ENCODE data around the gene MZT2B.
A peak's percentile ranks its signal among the peaks of the same experiment; 100 is the strongest.
"Not testable (repeated sequence)": the region's sequence is repeated elsewhere in the genome, so short reads cannot be mapped to it uniquely, and the experiment has no call there.

Gene MZT2B, protein sequence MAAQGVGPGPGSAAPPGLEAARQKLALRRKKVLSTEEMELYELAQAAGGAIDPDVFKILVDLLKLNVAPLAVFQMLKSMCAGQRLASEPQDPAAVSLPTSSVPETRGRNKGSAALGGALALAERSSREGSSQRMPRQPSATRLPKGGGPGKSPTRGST

GRCh38 chr2:130181880-130182682 lies at the start of gene MZT2B:
Gene MZT2B (plus strand): TSS chr2:130182262. CDS start chr2:130182283, 21 bp downstream.
- peak; percentile 71 to 78 for DNase-seq (ENCODE audit: low read depth in 2 of 2, low spot score in 1 of 2)

- DNase-seq (ENCODE audit: low read depth in 2 of 2, low spot score in 1 of 2), result no peak
These were observed 46.1 kb upstream of the MZT2B start for GRCh38 chr2:130135692-130136541.

DNA sequence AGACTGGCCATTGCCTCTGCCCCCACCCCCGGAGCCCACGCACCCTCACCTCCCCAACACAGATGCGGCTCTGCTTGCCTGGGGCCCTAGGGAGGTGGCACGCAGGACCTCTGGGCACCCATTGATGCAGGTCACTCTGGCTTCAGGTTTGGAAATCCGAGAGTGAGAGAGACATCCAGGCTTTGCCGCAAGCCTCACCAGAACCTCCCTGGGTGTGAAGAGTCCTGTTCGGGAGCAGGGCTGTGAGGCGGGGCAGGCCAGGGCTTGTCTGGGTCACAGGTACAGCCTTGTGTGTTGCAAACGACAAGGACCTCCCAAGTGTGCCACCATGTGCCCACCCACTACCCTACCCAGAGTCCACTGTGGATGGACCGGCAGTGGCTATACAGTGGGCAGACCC lies 45.5 kb upstream of the MZT2B start:
- not testable (repeated sequence) for DNase-seq (ENCODE audit: low read depth in 2 of 2, low spot score in 1 of 2)

- DNase-seq (ENCODE audit: low read depth in 2 of 2, low spot score in 1 of 2), result not testable (repeated sequence)
These were observed 44.9 kb upstream of the MZT2B start for GRCh38 chr2:130137118-130137517.

- DNase-seq (ENCODE audit: low read depth in 2 of 2, low spot score in 1 of 2), result not testable (repeated sequence)
These were observed 43.7 kb upstream of the MZT2B start for GRCh38 chr2:130138326-130138725.

- not testable (repeated sequence) for DNase-seq (ENCODE audit: low read depth in 2 of 2, low spot score in 1 of 2)
These were observed 43.2 kb upstream of the MZT2B start for GRCh38 chr2:130138841-130139251.

DNA sequence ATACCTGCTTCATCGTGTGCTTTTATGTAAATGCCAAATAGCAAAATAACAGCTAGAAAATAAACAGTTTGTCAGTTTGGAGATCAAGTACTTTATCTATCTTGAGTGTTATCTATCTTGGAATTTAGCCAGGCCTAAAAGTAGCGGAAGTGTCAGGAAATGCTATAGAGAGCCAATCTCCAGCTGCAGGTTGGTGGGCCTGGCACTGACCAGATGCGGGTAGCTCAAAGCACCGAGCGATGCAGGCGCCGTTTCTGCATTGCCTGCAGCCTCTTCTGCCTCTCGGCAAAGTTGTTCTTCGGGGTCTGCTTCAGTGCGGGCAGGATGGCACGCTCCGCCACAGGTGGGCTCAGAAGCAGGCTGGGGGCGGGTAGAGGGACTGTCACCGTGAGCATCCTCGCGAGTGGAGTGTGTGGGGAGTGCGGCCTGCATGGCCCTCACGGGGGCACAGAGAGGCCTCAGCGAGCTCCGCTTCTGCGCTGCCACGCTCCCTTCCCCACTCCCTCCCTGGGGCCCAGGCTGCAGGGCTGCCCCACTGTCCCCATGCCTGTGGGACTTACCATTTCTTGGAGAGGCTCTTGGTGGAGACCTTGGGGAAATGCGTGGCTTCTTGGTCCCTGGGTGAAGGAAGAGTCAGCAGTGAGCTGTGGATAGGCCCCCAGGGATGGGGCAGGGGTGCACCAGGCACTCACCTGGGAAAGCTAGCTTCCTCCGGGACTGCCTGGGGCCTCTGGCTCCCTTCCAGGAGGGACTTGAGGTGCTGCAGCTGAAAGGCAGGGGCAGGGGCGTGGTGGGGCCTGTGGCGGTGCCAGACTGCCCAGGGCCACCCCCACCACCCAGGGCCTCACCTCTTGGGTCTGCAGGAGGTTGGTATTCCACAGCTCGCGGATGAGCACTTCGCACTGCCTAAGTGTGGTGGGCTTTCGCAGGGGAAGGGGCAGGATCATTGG lies 42.5 kb upstream of the MZT2B start:
- not testable (repeated sequence) for DNase-seq (ENCODE audit: low read depth in 2 of 2, low spot score in 1 of 2)

GRCh38 chr2:130140516-130140915 lies 41.5 kb upstream of the MZT2B start:
- not testable (repeated sequence) for DNase-seq (ENCODE audit: low read depth in 2 of 2, low spot score in 1 of 2)

GRCh38 chr2:130141002-130141401 lies 41.1 kb upstream of the MZT2B start:
- DNase-seq (ENCODE audit: low read depth in 2 of 2, low spot score in 1 of 2), result not testable (repeated sequence)

DNA sequence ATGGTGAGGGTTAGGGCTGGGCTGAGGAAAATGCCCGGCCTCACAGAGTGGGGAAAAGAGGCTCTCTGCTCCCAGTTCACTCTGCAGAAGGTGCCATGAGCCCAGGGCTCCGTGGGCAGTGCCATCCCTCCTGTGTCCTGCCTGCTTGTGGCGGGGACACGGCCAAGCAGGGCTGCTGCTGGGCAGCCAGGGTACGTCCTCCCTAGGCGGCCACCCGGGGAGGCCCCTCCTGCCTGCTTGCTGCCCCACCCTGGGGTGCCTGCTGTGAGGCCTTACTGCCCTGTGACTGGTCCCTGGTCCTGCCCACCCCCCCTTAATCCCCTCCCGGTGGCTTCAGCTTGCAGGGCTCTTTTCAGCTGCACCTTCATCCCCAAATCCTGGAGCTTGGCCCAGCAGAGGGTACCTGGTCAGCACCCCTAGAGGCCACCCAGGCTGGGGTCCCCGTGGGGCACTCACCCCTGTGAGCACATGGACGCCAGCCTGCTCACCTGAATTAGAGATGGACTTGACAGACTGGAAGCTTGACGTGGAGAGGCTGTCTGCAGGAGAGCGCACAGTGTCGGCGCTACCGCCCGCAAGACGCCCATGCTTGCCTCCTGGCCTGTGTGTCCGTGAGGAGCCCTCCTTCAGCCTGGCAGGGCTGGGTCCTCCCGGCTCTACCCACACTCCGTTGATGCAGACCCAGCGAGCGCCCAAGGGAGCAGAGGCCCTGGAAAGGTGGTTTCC lies 40.3 kb upstream of the MZT2B start:
- DNase-seq (ENCODE audit: low read depth in 2 of 2, low spot score in 1 of 2), result not testable (repeated sequence)

GRCh38 chr2:130142396-130143265 lies 39.4 kb upstream of the MZT2B start:
- DNase-seq (ENCODE audit: low read depth in 2 of 2, low spot score in 1 of 2), result not testable (repeated sequence)

DNA sequence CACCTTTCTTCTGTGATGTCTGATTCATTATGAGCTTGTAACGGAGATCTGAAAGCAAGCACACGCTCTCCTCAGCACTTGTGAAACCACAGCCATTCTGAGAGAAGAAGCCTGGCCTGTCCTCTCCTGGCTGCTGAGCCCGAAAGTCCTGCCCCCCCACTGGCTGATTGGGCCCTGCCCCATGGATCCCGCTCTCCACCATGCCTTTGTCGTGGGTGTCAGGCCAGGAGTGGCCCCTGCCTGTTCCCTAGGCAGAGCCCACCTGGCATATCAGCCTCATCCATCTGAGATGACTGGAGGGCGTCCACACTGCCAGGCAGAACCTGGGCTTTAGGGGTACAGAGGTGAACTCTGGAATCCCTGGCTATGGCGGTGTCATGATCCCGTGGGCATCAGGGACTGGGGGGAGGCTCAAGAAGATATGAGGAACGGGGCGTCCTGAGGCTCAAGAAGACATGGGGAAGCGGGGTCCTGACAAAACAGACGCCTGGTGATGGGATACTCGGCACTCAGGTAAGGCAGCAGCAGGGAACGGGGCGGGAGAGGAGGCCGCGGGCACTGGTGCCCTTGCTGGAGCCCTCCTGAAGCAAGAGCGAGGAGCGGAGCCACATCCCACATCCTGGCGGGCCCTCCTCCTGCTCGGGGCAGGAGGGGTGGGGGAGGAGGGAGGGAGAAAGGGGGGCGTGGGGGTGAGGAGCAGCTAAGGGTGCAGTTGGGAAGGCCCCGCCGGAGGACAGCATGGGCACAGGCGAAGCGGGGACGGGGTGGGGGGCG lies 38.6 kb upstream of the MZT2B start:
- not testable (repeated sequence) for DNase-seq (ENCODE audit: low read depth in 2 of 2, low spot score in 1 of 2)

DNA sequence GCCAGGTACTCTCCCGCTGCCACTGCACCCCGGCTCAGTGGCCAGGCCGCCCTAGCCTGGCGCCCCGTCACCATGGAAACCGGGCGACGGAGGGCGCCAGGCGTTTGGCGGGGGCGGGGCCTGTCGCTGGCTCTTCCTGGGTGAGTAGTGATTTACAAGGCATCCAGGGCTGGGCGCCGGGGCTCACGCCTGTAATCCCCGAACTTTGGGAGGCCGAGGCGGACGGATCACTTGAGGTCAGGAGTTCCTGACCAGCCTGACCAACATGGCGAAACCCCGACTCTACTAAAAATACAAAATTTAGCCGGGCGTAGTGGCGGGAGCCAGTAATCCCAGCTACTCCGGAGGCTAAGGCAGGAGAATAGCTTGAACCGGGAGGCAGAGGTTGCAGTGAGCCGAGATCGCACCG lies 37.1 kb upstream of the MZT2B start, which contains the start of gene CCDC74B:
Gene CCDC74B, minus strand, starts transcription at position 107 of the 409 bp plus-strand sequence. CDS start 116 bp downstream, outside the sequence.
- peak in 1 of 2 donors; percentile 29 for DNase-seq (ENCODE audit: low read depth in 2 of 2, low spot score in 1 of 2)

DNA sequence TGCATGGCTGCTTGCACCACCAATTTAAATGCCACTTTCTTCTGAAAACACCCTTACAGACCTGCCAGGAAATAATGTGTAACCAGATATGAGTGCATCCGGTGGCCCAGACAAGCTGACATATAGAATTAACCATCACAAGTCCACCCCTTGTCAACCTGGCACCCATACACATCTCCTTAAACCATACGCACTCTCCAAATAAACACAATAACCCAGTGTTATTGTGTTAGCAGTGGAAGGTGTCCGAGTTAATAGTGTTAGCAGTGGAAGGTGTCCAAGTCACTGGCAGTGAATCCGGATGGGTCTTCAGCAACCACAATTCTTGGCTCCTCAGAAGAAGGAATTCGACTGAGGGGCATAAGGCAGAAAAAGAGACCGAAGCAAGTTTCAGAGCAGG lies 33.5 kb upstream of the MZT2B start:
- not testable (repeated sequence) for DNase-seq (ENCODE audit: low read depth in 2 of 2, low spot score in 1 of 2)

GRCh38 chr2:130150181-130151144 lies 31.6 kb upstream of the MZT2B start:
- no peak for DNase-seq (ENCODE audit: low read depth in 2 of 2, low spot score in 1 of 2)

DNA sequence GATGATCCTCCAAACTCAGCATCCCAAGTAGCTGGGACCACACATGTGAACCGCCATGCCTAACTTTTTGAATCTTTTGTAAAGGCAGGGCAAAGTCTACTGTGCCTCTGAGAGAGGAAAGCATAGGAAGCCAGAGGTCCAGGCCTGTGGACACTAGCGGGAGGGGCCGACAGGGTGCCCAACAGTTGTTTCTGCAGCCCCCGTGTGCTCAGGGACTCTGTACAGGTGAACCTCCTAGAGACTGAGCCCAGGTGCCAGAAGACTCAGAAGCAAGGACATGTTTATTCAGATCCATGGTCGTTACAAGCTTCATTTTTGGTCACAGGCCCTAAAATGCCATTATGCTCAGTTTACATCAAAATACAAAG lies 30.9 kb upstream of the MZT2B start:
- DNase-seq (ENCODE audit: low read depth in 2 of 2, low spot score in 1 of 2), result not testable (repeated sequence)
